Measurements from ENCODE around the gene IL1RAPL1. TPM values are rescaled to one million over a fixed set of nuclear protein-coding genes. Genes with fewer than 3 reads are reported as not detected.
"Not testable (repeated sequence)": the region's sequence is repeated elsewhere in the genome, so short reads cannot be mapped to it uniquely, and the experiment has no call there.

Gene IL1RAPL1
- total RNA-seq, 1 experiment from 2014 or later: 1.1 TPM

DNA sequence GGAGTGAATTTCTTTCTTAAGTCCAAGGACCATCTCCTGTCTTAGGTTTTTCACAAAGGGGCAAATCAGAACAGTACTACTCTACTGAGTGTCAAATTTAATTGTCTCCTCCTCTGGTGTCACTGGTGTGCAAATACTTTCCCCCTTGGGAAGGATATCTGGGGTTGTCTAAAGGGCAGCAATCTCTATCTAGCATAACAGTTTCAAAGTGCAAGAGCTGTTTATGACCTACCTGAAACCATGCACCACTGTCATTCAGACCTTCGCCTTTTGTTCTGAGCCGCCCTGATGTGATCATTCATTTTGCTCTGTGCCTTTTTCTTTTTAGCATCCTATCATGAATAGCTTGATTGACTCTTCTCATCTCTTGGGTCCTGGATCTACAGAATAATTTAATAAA, 39.3 kb downstream of the IL1RAPL1 start:
- DNase-seq (ENCODE audit: low read depth): no peak

- no peak for DNase-seq (ENCODE audit: low read depth)
Observed at GRCh38 chrX:28628120-28628519, 40.9 kb downstream of the IL1RAPL1 start.

DNA sequence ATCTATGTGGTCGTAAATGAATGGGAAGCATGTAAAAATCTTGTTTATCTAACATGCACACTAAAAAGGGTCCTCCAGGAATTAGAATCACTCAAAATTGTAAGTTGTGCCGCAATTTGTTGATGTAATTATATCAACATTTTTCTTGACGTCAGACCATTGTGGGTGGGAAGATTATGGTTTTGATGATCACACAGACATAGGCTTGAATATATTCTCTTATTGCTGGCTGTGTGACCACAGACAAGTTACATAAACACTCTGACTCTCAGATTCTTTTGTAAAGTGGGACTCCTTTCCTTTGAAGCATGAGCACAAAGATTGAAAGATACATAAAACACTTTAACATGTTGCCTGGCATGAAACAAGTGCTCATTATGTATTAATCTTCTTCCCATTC, 51.5 kb downstream of the IL1RAPL1 start:
- DNase-seq (ENCODE audit: low read depth): no peak

DNA sequence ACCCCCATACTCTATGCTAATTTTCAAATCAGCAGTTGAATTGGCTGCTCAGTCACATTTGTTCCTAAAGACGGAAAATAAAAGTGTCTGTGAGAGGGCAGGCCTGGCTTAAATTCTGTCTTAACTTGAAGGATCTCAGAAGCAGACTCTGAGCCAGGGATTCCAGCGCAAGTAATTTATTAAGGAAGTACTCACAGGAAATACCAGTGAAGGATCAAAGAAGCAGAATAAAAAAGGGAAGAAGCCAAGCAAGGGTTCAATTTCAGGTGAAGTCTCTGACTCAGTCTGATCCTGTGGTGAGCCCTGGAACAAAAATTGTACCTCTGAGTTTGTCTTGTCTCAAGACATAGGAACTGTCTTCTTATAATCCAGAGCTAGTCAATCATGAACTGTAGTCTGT, 52.2 kb downstream of the IL1RAPL1 start:
- DNase-seq (ENCODE audit: low read depth): no peak

DNA sequence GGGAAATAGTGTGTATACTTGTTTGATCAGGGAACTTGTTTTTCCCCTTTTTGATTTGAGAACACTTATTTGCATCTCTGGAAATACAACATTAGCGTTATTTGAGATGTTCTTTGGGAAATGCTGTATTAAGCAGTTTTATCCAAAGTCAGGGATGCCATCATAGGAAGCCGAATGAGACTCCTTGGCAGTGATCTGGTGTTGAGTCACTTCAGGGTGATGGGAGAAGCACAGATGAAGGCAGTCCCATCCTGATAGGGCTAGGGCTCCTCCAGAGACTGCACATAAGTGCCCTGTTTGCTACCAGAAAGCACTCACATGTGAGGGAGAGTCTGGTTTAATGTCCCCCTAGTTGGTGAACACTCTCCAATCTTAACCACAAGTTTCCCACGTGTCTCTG, 62.3 kb downstream of the IL1RAPL1 start:
- no peak for DNase-seq (ENCODE audit: low read depth)

DNA sequence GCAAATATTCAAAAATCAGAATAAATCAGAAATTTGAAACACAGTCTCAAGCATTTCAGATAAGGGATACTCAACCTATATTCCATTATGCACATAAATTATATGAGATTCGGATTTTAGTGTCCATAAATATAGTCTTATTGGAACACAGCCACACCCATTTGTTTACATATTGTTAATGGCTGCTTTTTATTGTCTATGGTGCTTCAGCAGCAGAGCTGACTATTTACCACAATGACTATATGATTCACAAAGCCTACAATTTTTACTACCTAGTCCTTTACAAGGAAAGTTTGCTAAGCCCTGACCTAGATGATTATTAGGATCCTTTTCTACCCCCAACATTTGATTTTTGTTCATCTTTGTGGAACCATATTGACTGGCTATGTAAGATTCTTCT, 63.9 kb downstream of the IL1RAPL1 start:
- DNase-seq (ENCODE audit: low read depth): no peak

DNA sequence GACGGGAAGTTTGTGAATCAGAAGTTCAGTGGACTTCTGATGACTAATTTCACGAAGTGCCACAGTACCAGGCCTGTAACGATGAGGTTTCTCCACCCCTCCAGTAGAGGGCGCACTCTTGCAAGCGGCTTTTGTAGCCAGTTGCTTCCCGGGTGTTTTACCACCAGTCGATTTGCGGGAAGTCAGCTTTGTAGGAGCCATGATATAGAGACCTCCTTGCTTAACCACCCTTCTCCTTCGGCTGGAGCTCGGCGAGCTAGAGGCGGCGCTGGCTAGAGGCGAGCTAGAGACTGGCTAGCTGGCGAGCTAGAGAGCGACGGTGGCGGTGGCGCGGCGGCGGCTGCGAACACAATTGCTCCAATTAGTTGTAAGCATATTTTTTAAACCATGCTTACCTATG, 72.0 kb downstream of the IL1RAPL1 start:
- DNase-seq (ENCODE audit: low read depth): no peak

DNA sequence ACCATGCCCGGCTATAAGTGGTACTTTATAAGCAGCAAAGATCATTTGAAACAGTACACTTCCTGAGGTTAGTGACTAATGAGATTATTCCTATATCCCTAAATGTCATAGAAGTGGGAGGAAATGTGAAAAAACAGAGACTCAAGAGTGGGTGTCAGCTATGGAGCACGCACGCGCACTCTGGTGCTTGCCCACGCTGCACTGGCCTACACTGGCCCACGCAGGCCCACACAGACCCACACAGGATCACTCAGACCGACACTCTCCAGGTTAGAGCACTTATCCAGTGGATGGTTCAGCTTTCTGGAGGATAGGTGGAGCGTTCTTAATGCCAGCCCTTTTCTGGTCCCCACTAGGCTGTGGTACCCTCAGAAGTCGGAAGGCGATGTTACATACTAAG, 78.5 kb downstream of the IL1RAPL1 start:
- DNase-seq (ENCODE audit: low read depth): no peak

- no peak for DNase-seq (ENCODE audit: low read depth)
Observed at GRCh38 chrX:28668303-28668702, 81.1 kb downstream of the IL1RAPL1 start.

DNA sequence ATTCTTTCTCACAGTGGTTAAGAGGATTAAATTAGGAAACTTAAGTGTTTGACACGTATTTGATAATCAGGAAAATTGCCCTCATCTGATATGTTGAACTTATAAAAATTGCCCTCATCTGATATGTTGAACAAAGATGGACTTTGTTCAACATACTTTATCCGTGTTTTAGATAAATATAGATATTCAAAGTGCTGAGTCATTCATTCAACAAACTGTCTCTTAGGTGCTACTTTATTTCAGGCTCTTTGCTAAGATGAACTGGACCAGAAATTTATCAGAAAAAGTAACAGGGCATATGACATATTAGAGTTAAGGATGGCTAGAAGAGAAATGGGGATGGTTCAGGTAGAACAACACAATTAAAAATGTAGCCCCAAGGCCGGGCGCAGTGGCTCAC, 81.7 kb downstream of the IL1RAPL1 start:
- no peak for DNase-seq (ENCODE audit: low read depth)

DNA sequence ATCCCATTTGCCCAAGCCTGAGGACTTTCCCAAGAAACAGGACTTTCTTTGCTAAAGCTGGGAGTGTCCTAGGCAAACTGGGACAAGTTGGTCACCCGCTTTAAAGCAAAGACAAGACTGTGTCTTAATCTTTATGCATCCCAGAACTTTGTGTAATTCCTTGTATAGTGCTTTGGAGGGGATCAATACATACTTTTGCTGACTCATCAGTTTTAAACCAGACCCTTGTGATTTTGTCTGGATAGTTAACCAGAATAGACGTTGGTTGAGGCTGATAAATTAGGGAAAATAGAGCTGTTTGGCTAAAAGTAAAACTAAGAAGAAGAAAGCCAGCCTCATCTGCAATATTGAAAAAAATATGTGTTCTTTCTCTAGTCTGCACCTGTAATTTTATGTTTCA, 82.8 kb downstream of the IL1RAPL1 start:
- no peak for DNase-seq (ENCODE audit: low read depth)

- no peak for DNase-seq (ENCODE audit: low read depth)
Observed at GRCh38 chrX:28675173-28675572, 87.9 kb downstream of the IL1RAPL1 start.

DNA sequence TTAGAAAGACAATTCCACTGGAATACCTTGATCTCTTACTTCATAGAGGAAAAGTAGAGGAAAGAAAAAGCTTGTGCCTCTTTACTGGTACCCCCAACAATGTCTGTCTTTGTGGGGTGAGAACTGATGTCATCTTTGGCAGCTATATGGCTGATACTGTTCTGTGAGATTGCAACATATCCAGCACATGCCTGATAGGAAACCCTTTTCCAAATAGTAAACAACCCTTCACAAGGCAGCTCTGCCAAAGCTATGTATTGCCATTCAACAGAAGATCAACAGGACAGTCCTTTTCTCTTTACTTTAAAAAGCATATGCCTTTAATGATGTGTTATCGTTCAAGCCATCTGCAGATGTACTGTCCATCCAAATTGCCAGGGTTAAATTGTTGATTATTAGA, 105.9 kb downstream of the IL1RAPL1 start:
- no peak for DNase-seq (ENCODE audit: low read depth)

DNA sequence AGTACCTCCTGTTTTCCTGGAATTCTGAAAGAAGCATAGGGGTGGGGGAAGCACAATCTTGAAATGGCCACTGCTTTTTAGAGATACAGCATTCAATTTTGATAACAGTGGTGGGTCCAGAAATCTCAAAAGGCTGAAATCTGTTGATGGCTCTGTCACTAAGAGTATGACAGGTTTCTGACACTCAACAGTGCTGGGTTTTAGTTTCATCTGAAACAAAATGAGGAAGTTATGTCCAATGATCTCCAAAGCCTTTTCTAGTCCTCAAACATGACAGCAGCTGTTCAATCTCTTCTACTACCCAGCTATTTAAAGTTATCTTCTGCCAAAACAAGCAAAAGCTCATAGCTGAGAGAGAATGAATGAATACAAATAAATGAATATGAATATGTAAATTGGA, 110.5 kb downstream of the IL1RAPL1 start:
- DNase-seq (ENCODE audit: low read depth): no peak

GRCh38 chrX:28701222-28701621, 114.0 kb downstream of the IL1RAPL1 start:
- no peak for DNase-seq (ENCODE audit: low read depth)

DNA sequence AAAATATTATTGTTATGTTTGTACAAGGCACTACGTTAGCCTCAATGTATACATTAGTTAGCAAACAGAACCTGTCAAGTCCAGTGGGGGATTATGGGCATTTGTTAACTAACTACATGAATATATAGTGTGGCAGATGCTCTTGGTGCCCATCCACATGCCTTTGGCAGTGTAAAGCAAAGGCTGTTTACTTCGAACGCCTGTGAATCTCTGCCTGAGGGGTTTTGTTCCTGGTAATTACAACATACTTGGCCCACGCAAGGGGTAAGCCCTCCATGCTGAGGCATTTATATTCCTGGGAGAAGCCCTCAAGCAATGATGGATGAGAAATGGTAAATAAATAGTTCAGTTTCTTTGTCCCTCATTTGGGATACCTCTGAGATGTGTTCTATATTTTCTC, 119.7 kb downstream of the IL1RAPL1 start:
- DNase-seq (ENCODE audit: low read depth): no peak

DNA sequence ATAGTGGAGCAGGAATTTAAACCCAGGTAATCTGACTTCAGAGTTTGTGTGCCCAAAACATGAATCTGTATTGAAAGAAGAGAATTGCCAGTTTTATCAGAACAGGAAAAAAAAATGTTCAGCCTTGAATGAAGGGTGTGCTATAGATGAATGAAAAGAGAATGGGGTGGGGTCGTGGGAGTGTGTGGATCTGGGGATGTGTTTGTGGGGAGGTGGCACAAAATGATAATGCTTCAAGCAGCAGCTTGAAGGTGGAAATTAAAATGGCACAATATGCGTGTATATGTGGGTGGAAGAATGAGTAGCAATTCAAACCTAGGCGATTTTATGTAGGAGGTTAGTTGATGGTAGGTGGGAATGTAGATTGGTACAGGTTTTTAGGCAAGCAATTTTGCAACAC, 122.2 kb downstream of the IL1RAPL1 start:
- DNase-seq (ENCODE audit: low read depth): no peak

DNA sequence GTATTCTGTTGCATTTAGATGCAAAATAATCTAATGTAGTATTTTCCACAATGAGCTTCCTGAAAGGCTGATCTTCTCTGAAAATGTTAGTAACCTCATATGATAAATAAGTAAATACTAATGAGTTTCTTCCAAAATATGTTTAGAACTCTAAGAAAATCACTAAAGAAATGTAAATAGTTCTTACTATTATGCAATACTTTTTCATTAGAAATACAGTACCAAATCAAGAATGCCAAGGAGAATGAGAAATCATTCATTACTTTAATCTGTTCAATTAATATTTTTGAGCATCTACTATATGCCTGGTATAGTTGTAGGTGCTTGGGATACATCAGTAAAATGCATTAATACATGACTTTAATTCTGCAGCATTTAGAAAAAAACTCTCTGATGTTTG, 130.6 kb downstream of the IL1RAPL1 start:
- DNase-seq (ENCODE audit: low read depth): no peak

GRCh38 chrX:28718450-28718849, 131.2 kb downstream of the IL1RAPL1 start:
- no peak for DNase-seq (ENCODE audit: low read depth)

GRCh38 chrX:28719620-28720019, 132.4 kb downstream of the IL1RAPL1 start:
- DNase-seq (ENCODE audit: low read depth): no peak

DNA sequence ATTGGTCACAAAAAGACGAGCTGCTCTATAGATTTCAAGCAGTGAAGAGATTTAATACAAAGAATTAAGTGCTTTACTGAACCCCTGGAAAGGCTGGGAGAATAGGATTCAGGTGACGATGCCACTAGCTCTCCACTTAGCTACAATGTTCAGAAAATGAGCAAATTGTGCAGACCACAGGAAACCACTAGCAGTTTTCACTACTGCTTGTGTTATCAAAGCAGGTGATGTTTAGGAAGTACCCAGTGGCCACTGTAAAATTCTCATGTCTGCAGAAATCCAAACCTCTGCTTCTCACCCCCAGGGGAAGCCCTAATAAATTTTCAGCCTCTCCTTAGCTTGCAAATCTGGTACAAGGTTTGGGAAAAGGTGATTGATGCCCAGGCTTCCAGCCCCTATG, 165.1 kb downstream of the IL1RAPL1 start:
- no peak for DNase-seq (ENCODE audit: low read depth)

DNA sequence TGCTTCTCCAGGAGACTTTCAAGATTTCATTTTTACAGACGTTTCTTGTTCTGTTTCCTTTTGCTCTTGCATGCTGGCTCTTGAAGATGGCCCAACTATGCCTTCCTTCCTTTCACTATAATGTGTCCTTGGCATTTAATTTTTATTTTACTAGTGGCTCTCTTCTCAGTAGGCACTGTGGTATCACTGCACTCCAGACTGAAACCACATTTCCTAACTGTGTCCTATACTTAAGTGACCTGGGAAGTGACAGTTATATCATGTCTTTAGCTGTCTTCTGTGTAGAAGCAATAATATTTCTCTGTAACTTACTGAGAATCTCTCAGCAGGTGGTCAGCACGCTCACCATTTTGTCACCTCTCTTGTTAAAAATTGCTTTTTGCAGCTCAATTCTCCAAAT, 168.9 kb downstream of the IL1RAPL1 start:
- no peak for DNase-seq (ENCODE audit: low read depth)

- no peak for DNase-seq (ENCODE audit: low read depth)
Observed at GRCh38 chrX:28756647-28757046, 169.4 kb downstream of the IL1RAPL1 start.

DNA sequence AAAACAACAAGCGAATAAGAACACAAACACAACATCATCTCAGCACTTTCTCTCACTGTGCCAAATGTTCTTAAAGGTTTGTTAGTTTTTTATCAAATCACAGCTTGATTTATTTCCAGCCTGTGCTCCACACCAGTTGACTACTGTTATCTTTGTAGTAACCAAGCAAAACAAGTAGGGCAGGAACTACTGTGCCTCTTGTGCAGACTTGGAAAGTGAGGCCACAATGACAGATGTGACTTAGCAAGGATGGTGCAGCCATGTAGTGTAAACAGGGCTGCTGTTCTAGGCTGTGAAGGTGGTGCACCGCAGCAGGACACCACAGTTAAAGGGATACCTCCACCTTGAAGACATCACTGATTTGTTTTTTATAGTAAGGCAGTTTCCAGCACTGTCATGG, 170.0 kb downstream of the IL1RAPL1 start:
- no peak for DNase-seq (ENCODE audit: low read depth)

GRCh38 chrX:28766561-28766960, 179.3 kb downstream of the IL1RAPL1 start:
- DNase-seq (ENCODE audit: low read depth): not testable (repeated sequence)
